Neutrophil (primary cell): ENCODE results near the gene PLXNA4.

ENCODE experiments used
- H3K27ac ChIP-seq: fragments of 200-600 bp; sonication (generic); 2 replicates; pipeline ENCODE4 v1.5.1; 2016; ENCODE audit warnings: mild to moderate bottlenecking, moderate library complexity
- H3K27me3 ChIP-seq: fragments of 200-600 bp; sonication (generic); 2 replicates; pipeline ENCODE4 v1.6.0; 2016; ENCODE audit warnings: mild to moderate bottlenecking
- H3K36me3 ChIP-seq: fragments of 200-600 bp; sonication (generic); 2 replicates; pipeline ENCODE4 v1.5.1; 2017
- H3K4me1 ChIP-seq, 2 experiments: fragments of 200-600 bp in 1 of 2; sonication (generic) in 1 of 2; 1 replicate in 1 of 2; 2 replicates in 1 of 2; pipeline versions ENCODE4 v1.5.1 to v1.6.1; 2013 to 2016; ENCODE audit warnings: low read depth in 1 of 2, low read length in 1 of 2, mild to moderate bottlenecking in 1 of 2, moderate library complexity in 1 of 2; ENCODE audit not compliant: control insufficient read depth in 1 of 2, insufficient read depth in 1 of 2
- H3K4me3 ChIP-seq, 2 experiments: fragments of 200-600 bp in 1 of 2; sonication (generic) in 1 of 2; 1 replicate in 1 of 2; 2 replicates in 1 of 2; pipeline ENCODE4 v1.5.1; 2013 to 2016; ENCODE audit warnings: low read depth in 1 of 2, low read length in 1 of 2, mild to moderate bottlenecking in 1 of 2, moderate library complexity in 1 of 2
- H3K9me3 ChIP-seq: fragments of 200-600 bp; sonication (generic); 2 replicates; pipeline ENCODE4 v1.5.1; 2016
- CTCF ChIP-seq: fragments of 200-600 bp; sonication (generic); IDR thresholded peaks from 2 replicates; pipeline ENCODE4 v1.5.1; 2016; ENCODE audit warnings: antibody characterized with exemption

The PLXNA4 gene

GRCh38 chr7:132090444-132090843, 485.8 kb downstream of the PLXNA4 start:
- H3K4me3 ChIP-seq, result no peak overlapping the region
- H3K27ac ChIP-seq, result no peak overlapping the region
- H3K27me3 ChIP-seq, result no peaks in the 10 kb centered on the region
- no peaks in the 10 kb centered on the region for H3K9me3 ChIP-seq
- no peaks in the 10 kb centered on the region for H3K4me1 ChIP-seq
- no peak for TF ChIP-seq CTCF
- H3K36me3 ChIP-seq, result no peaks in the 10 kb centered on the region

- TF ChIP-seq CTCF, result no peak
- H3K27me3 ChIP-seq, result no peaks in the 10 kb centered on the region
- no peak overlapping the region for H3K4me3 ChIP-seq
- H3K9me3 ChIP-seq, result no peaks in the 10 kb centered on the region
- no peak overlapping the region for H3K27ac ChIP-seq
- H3K36me3 ChIP-seq, result no peaks in the 10 kb centered on the region
- H3K4me1 ChIP-seq, result no peaks in the 10 kb centered on the region
Measured at GRCh38 chr7:132089356-132089755, 486.9 kb downstream of the PLXNA4 start.

GRCh38 chr7:132087421-132087820, 488.8 kb downstream of the PLXNA4 start:
- Histone ChIP-seq H3K9me3 (no peaks in the 10 kb centered on the region), H3K27ac (no peak overlapping the region), H3K4me1 (no peaks in the 10 kb centered on the region), H3K4me3 (no peak overlapping the region), H3K36me3 (no peaks in the 10 kb centered on the region), H3K27me3 (no peaks in the 10 kb centered on the region)
- TF ChIP-seq CTCF, result no peak

GRCh38 chr7:132084776-132085388, 491.4 kb downstream of the PLXNA4 start:
- Histone ChIP-seq H3K4me1 (no peaks in the 10 kb centered on the region), H3K4me3 (no peak overlapping the region), H3K27ac (no peak overlapping the region), H3K36me3 (no peaks in the 10 kb centered on the region), H3K9me3 (no peaks in the 10 kb centered on the region), H3K27me3 (no peaks in the 10 kb centered on the region)
- TF ChIP-seq CTCF, result no peak

- H3K4me1 ChIP-seq, result no peaks in the 10 kb centered on the region
- no peaks in the 10 kb centered on the region for H3K9me3 ChIP-seq
- H3K36me3 ChIP-seq, result no peaks in the 10 kb centered on the region
- H3K27ac ChIP-seq, result no peak overlapping the region
- no peaks in the 10 kb centered on the region for H3K27me3 ChIP-seq
- H3K4me3 ChIP-seq, result no peak overlapping the region
- no peak for TF ChIP-seq CTCF
Measured at GRCh38 chr7:132083537-132084123, 492.6 kb downstream of the PLXNA4 start.
